GM18511 (cell line): ENCODE data around the gene HSP90B1.

Experiments
- ATAC-seq: cut with Tn5 transposase; IDR thresholded peaks from one replicate; pipeline ENCODE4 v1.9.1; 2021; ENCODE audit warnings: mild to moderate bottlenecking, moderate library complexity; ENCODE audit not compliant: unreplicated experiment

Gene HSP90B1

DNA sequence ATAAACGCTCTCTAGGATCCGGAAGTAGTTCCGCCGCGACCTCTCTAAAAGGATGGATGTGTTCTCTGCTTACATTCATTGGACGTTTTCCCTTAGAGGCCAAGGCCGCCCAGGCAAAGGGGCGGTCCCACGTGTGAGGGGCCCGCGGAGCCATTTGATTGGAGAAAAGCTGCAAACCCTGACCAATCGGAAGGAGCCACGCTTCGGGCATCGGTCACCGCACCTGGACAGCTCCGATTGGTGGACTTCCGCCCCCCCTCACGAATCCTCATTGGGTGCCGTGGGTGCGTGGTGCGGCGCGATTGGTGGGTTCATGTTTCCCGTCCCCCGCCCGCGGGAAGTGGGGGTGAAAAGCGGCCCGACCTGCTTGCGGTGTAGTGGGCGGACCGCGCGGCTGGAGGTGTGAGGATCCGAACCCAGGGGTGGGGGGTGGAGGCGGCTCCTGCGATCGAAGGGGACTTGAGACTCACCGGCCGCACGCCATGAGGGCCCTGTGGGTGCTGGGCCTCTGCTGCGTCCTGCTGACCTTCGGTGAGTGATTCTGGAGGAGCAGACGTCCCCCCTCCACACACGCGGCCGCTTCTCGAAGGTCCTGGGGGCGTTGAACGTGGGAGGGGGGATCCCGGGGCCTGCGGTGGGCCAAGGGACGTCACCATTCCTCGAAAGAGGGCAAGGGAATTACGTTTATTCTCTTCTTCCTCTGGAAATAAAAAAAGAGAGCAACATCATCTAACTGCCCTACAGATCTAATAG is at the start of gene HSP90B1:
Gene HSP90B1 (plus strand): TSS at position 377 of the 753 bp plus-strand sequence. CDS start 106 bp downstream, at position 483.
- ATAC-seq: peak; percentile 63

DNA sequence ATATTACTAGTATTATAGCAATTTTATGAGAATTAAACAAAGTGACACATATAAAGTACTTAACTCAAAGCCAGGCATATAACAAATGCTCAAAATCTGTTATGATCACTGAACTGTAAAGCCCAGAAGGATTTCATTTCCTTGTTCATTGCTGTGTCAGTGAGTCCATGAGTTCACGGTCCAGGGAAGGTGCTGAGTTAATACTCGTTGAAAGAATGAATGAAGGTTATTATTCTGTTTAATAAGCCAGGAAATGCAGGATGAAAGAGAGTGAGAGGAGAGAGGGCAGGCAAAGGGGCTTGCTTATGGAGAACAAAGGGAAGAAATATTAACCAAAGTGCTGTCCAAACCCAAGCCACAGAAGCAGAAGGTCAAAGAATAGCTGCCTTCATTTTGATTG is 48.9 kb upstream of the HSP90B1 start:
- ATAC-seq: no peak

DNA sequence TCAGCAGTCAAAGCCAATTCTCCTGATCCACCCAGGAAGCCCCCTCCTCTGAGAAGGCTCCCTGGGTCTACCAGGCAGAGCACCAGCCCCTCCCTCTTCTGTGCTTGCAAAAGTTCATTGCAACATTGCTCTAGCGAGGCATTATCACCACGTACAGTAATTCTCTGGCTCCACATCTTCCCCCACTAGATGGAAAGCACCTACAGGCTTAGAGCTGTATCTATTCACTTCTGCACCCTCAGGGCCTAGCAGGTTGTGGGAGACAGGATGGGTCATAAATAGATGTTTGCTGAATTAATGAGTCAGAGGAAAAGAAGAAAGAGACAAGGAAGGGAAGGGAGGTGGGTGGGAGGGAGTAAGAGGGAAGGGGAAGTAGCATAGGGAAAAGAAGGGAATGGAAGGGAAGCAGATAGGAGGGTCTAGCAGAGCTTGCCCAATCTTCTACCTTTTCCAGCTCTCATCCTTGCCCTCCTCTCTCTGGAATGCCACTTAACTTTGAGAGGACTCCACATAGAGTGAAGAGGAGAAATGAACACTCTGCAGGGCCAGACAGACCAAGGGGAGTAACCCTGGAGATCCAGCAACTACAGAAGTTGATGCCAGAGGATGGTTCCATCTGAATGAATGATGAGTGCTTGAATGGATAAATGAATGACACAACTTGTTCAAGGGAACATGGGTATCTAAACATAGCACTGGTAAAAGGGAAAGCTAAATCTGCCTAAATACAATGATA is 47.2 kb upstream of the HSP90B1 start:
- ATAC-seq: no peak

DNA sequence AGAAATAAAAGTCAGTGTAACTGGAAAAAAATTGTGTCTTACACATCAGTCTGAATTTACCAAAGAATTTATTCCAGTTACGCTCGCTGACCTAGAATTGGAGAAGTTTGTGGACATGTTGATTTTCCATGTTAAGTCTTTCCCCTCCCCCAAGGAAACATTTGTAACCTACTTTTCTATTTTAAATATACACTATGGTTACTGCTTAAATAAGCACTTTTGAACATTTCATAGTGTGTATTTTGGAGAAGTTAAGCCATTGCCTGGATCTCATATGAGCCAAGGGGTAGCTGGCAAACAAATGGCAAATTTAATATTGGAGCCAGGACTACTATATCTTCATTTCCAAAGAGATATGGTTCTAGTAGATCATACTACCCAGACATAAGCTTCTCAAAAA is 46.3 kb upstream of the HSP90B1 start:
- no peak for ATAC-seq

DNA sequence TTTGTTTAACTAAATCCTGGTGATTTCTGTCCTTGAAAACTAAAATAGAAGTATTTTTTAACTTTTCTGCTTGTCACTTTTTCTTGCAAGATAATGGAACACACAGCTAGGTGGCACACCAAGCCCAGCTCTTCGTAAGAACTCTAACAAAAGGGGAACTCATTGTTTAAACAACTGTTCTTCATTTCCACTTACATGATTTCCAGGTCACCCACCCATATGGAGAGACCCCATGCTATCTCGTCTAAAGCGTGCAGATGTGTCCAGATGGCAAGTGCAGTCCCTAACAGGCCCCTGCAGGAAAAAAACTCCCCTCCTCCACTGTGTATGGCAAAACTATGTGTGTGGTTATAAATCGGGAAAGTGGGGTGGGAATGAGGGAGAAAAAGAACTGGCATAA is 45.9 kb upstream of the HSP90B1 start:
- no peak for ATAC-seq

DNA sequence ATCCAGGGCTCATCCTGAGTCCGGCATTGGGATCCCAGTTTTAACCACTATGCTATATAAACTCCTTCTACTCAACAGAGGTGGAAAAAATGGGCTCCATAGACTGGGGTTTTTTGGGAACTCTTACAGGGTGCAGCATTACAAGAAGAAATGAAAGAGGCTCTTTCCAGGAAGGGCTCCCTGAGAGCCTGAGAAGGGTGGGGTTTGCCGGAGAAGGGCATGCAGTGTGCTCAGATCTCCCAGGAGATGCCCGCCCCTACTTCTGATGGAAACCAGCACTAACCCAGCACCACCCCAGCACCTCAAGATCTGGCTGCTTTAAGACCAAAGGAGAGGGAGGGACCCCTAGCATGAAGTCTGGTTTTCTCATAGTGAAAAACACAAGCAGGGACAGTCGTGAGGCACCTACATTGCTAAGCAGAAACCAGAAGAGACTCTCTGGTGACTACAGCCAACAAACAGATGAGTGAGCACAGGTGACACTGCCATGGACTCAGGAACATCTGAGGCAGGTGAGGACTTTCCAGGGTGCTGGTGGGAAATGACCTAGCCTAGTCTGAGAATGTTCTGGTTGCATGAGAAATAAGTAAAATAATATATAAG is 43.9 kb upstream of the HSP90B1 start:
- ATAC-seq: no peak

DNA sequence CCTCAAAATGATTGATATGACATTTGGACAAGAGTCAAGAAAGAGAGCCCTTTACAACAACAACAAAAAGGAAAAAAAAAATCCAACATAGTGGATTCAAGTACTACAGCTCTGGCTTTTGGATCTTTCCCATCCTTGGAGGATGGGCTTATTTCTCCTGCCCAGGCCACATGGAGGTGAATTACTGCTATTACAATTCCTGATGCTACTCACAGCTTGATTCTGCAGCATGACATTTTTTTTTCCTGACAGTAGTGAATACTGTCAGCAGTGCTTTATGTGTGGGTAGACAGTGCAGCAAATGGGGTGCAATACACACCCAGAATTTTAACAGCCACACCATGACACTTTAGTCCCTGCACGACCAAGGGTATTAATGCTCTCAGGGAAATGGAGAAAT is 42.5 kb upstream of the HSP90B1 start:
- ATAC-seq: no peak

DNA sequence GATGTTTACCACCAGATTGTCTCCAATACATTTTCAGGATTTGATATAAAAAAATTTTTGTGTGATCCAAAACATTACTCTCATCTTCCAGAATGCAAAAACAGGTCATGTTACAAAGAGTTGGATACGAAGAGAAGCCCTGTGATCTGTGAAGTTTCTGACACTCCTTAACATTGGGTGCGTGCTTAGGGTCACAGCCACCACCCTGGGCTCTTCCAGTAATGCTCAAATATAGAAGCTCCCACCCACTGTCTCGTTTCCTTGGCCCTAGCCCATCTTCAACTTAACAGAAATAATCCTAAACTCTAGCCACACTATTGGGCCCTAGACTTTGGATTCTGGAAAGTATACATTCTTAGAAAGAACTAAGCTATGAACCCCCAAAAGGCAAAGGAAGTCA is 32.9 kb upstream of the HSP90B1 start:
- no peak for ATAC-seq

DNA sequence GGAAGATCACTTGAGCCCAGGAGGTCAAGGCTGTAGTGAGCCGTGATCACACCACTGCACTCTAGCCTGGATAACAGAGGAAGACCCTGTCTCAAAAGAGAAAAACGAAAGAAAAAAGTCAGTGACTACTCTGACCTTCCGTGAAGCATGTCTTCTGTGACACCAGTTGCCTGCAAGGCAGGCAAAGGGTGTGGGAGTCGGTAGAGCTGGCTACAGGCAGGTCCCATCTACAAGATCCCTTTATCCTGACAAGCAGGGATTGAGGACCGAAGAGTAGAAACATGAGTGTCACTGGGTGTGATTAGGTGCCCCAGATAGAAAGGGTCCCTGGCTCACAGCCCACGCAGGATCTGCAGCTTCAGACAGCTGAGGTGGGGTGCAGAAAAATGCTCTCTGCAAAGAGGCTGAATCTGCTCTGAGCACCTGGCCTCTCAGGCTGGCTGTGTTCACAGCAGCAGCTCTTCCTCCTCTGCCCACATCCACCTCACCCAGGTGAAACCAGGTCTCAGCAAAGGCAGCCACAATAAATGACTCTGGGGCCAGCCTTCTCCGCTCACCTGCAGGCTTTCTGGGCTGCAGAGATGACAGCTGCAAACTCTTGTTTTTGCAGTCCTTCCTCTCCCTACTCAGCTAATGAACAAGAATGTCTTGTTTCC is 28.6 kb upstream of the HSP90B1 start:
- ATAC-seq: no peak

DNA sequence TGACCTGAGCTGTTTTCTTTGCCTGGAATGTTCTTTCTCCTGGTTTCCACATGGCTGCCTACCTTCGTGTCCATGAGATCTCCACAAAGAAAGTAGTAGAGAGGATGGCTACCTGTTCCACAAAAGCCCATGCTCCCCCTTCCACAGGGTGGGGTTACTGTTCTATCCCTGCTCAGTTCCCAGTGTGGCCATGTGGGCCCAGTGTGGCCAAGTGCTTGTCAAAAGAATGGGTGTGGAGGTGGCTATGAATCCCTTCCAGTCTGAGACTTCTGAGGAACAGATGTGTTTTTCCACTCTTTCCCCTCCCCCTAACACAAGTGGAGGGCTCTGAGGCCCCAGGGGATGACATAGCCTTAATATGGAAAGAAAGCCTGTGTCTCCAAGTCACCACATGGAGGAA is 26.2 kb upstream of the HSP90B1 start:
- ATAC-seq: no peak

DNA sequence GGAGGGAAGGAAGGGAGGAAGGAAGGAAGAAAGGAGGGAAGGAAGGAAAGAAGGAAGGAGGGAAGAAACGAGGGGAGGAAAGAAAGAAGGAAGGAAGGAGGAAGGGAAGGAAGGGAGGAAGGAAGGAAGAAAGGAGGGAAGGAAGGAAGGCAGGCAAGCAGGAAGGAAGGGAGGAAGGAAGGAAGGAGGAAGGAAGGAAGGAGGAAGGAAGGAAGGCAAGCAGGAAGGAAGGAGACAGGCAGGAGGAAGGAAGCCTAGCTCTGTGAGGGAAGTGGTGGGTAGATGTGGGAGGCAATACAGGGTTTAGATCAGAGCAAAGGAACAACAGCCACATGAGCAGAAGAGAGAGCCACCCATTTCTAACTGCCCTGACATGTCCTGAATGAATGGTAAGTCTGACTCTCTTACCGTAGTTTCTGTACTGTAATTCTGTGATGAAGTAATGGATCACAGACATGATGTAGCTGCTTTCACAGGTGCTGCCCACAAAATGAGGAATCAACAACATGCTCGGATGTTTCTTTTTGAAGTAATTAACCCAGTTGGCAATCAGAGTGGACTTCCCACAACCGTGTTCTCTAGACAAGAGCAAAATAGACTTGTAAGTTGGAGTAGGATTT is 24.4 kb upstream of the HSP90B1 start:
- ATAC-seq: peak; percentile 53

DNA sequence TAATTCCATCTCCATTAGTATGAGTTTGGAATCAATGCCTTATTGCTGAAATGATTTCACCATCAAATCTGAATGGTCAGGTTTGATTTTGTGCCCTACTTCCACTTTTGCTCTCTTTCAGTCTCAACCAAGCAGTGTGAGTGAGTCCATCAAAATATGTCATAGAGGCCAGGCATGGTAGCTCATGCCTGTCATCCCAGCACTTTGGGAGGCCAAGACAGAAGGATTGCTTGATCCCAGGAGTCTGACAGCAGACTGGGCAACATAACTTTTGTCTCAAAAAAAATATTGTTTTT is 22.0 kb upstream of the HSP90B1 start:
- no peak for ATAC-seq

DNA sequence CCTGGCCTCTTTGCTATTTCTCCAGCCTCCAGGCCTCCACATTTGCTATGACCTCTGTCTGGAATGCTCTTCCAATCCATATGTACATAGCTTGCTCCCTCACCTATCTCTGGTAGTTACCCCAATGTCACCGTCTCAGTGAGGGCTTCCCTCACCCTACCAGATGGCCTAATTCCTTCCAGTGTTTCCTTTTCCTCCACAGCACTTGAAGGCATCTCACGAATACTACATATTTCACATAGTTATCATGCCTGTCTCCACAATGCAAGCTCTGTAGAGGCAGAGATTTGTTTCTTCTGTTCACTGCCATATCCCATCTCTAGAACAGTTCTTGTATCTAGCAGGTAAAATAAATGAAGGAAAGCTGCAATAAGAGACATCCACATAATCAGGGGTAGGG is 21.3 kb upstream of the HSP90B1 start:
- ATAC-seq: no peak

DNA sequence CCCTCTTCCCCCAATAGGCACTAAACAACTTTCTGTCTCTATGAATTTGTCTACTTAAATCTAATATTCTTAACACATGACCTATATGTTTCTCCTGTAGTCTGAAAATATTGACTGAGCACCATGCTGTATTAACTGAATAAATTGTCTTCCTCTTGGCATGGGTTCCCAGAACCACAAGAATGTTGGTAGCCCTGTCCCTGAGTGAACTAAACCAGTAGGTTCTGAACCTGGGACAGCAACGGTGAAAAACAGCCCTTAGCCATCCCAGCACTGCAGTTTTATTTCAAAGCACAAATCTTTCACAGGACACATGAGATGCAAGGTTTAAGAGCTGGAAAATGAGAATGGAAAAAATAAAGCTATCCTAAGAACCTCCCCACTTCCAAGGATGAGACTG is 20.4 kb upstream of the HSP90B1 start:
- no peak for ATAC-seq

DNA sequence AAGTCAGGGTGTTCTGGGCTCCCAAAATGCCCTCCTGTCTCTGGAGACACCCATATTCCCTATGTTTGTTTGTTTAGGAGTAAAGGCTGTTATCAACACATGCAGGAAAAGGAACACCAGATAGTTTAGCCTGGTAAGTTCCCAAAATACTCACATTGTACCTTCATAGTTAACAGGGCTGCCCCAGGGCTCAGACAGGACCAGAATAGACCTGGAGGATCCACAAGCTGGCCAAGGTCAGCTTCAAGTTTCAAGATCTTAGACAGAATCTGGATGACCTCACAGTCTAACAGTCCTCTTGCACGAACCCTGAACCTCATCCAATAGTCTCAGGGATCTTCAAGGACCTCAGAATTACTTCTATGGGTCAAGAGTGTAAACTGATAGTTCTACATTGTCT is 18.1 kb upstream of the HSP90B1 start:
- no peak for ATAC-seq

DNA sequence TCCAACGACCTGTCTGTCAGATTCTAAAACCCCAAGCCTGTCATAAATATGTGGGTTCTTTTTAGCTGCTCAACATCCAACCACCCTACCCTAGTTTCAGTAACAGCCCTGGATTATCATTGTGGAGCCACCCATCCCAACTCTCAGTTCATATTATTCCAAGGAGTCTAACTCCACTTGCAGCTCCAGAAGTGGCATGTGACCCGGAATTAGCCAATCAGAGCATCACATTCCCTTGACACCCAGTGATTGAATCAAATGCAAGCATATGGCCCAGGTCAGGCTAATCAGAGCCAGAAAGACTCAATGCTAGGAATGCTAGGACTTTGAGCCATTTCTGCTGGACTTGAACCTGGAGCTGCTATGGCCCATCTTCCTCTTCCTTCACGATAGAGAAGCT is 17.1 kb upstream of the HSP90B1 start:
- no peak for ATAC-seq

DNA sequence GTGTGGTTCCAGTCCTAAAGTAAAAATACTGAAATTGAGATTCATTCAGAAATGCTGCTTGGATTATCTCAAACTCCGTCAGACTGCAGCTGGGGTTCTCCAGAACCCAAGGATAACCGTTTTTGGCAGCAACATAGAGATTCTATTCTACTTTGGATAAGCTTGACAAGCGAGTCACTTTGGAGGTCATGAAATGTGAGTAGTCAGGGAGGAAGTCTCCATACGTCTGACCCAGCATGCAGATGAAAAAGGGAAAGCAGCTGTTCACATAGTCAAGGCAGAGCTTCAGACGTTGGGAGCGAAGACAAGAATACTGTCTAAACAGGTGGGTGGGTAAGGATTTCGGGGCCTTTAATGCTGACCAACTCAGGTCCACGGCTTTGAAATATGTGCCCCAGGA is 14.9 kb upstream of the HSP90B1 start:
- no peak for ATAC-seq

DNA sequence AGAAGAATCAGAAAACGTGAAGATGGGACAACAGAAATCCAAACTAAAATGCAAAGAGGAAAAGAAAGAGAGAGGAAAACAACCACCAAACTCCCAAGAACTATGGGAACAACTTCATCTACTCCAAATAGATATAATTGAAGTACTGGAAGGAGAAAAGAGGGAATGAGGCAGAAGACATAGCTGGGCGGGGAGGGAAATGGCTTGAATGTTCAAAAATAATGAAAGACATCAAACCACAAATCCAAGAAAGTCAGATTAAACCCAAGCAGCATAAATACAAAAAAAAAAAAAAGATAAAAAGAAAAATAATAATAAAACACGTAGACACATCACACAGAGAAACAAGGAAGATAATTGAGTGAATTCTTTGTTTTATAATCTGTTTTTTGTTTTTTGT is 12.3 kb upstream of the HSP90B1 start:
- no peak for ATAC-seq

DNA sequence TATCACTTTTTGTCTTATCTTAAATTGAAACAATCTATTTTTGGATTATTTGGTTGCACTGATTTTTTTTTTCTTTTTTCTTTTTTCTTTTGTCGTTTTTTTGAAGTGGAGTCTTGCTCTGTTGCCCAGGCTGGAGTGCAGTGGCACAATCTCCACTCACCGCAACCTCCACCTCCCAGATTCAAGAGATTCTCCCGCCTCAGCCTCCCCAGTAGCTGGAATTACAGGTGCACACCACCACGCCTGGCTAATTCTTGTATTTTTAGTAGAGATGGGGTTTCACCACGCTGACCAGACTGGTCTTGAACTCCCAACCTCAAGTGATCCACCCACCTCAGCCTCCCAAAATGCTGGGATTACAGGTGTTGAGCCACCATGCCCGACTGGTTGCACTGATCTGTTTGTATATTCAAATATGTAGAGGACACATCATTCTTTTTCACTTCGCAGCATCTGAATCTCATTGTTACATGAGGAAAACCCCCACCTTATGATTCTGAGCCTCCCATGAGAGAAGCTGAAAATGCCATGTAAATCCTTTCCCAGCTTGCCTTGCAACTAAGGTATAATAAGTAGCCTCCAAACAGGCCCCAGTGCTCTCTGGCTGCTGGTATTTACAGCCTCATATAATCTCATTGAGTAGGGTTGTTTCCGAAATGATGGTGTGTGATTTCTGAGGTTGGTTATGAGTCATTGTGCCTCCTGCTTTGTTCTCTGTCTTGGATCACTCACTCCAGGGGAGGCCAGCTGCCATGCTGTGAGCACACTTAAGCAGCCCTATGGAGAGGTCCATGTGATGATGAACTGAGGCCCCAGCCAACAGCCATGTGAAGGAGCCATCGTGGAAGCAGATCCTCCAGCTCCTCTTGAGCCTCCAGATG is 5.2 kb upstream of the HSP90B1 start:
- peak; percentile 37 for ATAC-seq

DNA sequence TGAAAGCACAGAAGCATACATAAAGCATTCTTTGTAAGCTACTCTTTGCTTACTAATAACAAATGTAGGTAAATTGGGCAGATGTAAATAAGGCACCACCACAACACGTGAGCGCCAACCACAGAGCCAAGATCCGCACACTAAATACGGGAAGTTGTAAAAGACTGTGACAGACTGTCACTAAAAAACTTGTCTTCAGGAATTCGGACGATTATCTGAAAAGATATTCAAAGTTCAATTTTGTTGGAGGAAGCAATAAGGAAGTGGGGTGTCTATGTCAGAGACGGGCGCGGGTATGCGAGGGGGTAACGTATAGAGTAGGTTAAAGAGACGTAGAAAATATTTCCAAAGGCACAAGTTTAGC is 1.5 kb upstream of the HSP90B1 start:
- peak; percentile 17 for ATAC-seq
